Kidney capillary endothelial cell (primary cell): Measurements from ENCODE around the gene SKA1.

Experiments
- DNase-seq: peaks from one replicate; pipeline ENCODE4 v3.0.0-alpha.2; 2018; ENCODE audit warnings: low spot score

Gene SKA1

GRCh38 chr18:50374753-50375391 lies at the start of gene SKA1:
Gene SKA1 (plus strand): TSS chr18:50375046. CDS start chr18:50375831, 785 bp downstream.
- DNase-seq = peak; percentile 87

- DNase-seq = no peak
Observed at GRCh38 chr18:50327983-50328382, 46.9 kb upstream of the SKA1 start.

GRCh38 chr18:50330176-50330575 lies 44.7 kb upstream of the SKA1 start:
- DNase-seq = no peak

- no peak for DNase-seq
Observed at GRCh38 chr18:50331691-50332090, 43.2 kb upstream of the SKA1 start.

- no peak for DNase-seq
Observed at GRCh38 chr18:50334546-50335152, 40.2 kb upstream of the SKA1 start.

- no peak for DNase-seq
Observed at GRCh38 chr18:50338122-50338521, 36.7 kb upstream of the SKA1 start.

GRCh38 chr18:50338715-50339114 lies 36.1 kb upstream of the SKA1 start:
- DNase-seq = no peak

GRCh38 chr18:50340078-50340477 lies 34.8 kb upstream of the SKA1 start:
- no peak for DNase-seq

GRCh38 chr18:50341443-50341842 lies 33.4 kb upstream of the SKA1 start:
- no peak for DNase-seq

- no peak for DNase-seq
Observed at GRCh38 chr18:50350699-50351098, 24.1 kb upstream of the SKA1 start.

- DNase-seq = peak; percentile 30
Observed at GRCh38 chr18:50356036-50356945, 18.6 kb upstream of the SKA1 start.

GRCh38 chr18:50358844-50359243 lies 16.0 kb upstream of the SKA1 start:
- no peak for DNase-seq

GRCh38 chr18:50359806-50360205 lies 15.0 kb upstream of the SKA1 start:
- DNase-seq = no peak

- no peak for DNase-seq
Observed at GRCh38 chr18:50360611-50361010, 14.2 kb upstream of the SKA1 start.

GRCh38 chr18:50369672-50370071 lies 5.2 kb upstream of the SKA1 start:
- no peak for DNase-seq

GRCh38 chr18:50372743-50373142 lies 2.1 kb upstream of the SKA1 start:
- DNase-seq = no peak

- DNase-seq = no peak
Observed at GRCh38 chr18:50373561-50374219, 1.2 kb upstream of the SKA1 start.

- DNase-seq = no peak
Observed at GRCh38 chr18:50374220-50374752, 560 bp upstream of the SKA1 start.

- no peak for DNase-seq
Observed at GRCh38 chr18:50377061-50377798, 2.4 kb downstream of the SKA1 start.

- no peak for DNase-seq
Observed at GRCh38 chr18:50388988-50389387, 14.1 kb downstream of the SKA1 start.

GRCh38 chr18:50393802-50394201 lies 19.0 kb downstream of the SKA1 start:
- no peak for DNase-seq
